Bronchial epithelial cell (primary cell): ENCODE results near the gene ATP13A4. TPM values are rescaled to one million over a fixed set of nuclear protein-coding genes. Genes with fewer than 3 reads are reported as not detected.

Source experiments
- DNase-seq: peaks from one replicate; pipeline ENCODE4 v3.0.0-alpha.2; 2010; ENCODE audit warnings: low read depth
- FAIRE-seq: peaks from 2 replicates; lab custom pipeline; 2011; peaks lifted over from hg19 to GRCh38; lab: Jason Lieb, UNC
- H3K27me3 ChIP-seq: 2 replicates; pipeline ENCODE4 v1.5.1; 2011; ENCODE audit warnings: low read length; ENCODE audit not compliant: control insufficient read depth, insufficient read depth
- H3K36me3 ChIP-seq: 2 replicates; pipeline ENCODE4 v1.5.1; 2011; ENCODE audit warnings: low read length; ENCODE audit not compliant: control insufficient read depth, insufficient read depth
- H3K4me3 ChIP-seq: 2 replicates; pipeline ENCODE4 v1.5.1; 2011; ENCODE audit warnings: mild to moderate bottlenecking, low read depth, low read length, control low read depth
- total RNA-seq: library from RNA; depleted of rRNA; stranded (reverse); fragments of >200 nt; gene quantifications from 2 replicates; pipeline ENCODE4 v1.2.1, GENCODE V29; 2014
- TF ChIP-seq, protein P1 (sequence below): IDR thresholded peaks from 2 replicates; pipeline ENCODE4 v1.5.1; 2011; ENCODE audit warnings: mild to moderate bottlenecking, moderate library complexity, low read length, control low read depth, inconsistent platforms; ENCODE audit not compliant: insufficient read depth, severe bottlenecking

Gene ATP13A4
- total RNA-seq, 1 donor from 2014 or later, result 4.2 TPM

DNA sequence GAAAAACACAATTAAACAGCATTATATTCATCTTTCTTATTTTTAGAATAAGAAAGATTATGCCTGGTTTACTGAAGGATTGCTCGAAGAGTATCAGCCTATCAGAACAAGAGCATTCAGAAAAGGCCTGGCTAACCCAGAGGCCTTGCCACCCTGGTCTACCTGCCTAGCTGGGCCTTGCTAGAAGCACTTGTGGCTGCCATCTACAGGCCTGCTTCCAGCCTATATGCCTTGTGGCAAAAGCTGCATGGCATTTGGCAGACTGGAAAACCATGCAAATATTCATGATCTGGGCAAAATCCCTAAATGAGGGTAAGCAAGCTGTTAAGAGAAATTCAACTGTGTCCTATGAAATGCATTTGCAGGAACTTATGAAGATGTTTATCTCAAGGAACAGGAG, 9.3 kb upstream of the ATP13A4 start:
- Histone ChIP-seq H3K36me3 (no peaks in the 10 kb centered on the region), H3K4me3 (no peak overlapping the region), H3K27me3 (no peaks in the 10 kb centered on the region)
- DNase-seq (peak; percentile 57), FAIRE-seq (no peak)
- TF ChIP-seq, protein P1, sequence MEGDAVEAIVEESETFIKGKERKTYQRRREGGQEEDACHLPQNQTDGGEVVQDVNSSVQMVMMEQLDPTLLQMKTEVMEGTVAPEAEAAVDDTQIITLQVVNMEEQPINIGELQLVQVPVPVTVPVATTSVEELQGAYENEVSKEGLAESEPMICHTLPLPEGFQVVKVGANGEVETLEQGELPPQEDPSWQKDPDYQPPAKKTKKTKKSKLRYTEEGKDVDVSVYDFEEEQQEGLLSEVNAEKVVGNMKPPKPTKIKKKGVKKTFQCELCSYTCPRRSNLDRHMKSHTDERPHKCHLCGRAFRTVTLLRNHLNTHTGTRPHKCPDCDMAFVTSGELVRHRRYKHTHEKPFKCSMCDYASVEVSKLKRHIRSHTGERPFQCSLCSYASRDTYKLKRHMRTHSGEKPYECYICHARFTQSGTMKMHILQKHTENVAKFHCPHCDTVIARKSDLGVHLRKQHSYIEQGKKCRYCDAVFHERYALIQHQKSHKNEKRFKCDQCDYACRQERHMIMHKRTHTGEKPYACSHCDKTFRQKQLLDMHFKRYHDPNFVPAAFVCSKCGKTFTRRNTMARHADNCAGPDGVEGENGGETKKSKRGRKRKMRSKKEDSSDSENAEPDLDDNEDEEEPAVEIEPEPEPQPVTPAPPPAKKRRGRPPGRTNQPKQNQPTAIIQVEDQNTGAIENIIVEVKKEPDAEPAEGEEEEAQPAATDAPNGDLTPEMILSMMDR, result peak; percentile 85

DNA sequence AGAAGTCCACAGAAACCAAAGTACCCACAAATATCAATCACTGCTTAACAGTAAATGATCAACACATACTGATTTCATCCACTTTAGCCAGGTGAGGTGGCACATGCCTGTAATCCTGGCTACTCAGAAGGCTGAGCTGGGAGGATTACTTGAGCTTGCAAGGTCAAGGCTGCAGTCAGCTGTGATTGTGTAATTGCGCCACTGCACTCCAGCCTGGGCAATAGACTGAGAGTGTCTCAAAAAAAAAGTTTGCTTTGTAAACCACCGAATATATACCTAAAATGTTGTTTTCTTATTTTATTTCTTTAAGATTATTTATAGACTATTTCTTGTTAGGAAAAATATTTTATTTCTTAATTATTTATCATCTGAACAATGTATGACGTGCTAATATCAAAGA, 8.7 kb upstream of the ATP13A4 start:
- FAIRE-seq (no peak), DNase-seq (no peak)
- Histone ChIP-seq H3K27me3 (no peaks in the 10 kb centered on the region), H3K4me3 (no peak overlapping the region), H3K36me3 (no peaks in the 10 kb centered on the region)
- TF ChIP-seq, protein P1, result no peak

DNA sequence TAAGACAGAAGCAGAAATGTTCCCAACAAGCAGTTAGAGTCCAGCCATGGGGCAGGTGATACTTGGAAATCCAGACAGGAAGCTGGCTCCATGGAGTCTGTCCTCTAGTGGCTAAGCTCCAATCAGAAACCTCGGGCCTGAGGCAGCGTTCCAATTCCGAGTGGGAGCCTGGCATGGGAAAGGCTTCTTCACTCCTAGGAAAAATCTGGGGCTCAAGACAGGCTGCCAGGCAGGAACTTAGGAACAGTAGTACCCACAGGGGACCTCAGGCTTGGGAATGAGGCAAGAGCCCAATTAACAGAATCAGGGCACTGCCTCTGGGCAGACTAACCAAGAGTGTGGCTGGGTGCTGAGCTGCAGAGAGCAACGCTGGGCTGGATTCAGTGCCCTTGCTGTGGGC, 6.2 kb upstream of the ATP13A4 start:
- DNase-seq, result no peak
- Histone ChIP-seq H3K4me3 (no peak overlapping the region), H3K36me3 (no peaks in the 10 kb centered on the region), H3K27me3 (no peaks in the 10 kb centered on the region)
- FAIRE-seq, result no peak
- TF ChIP-seq, protein P1, result no peak

DNA sequence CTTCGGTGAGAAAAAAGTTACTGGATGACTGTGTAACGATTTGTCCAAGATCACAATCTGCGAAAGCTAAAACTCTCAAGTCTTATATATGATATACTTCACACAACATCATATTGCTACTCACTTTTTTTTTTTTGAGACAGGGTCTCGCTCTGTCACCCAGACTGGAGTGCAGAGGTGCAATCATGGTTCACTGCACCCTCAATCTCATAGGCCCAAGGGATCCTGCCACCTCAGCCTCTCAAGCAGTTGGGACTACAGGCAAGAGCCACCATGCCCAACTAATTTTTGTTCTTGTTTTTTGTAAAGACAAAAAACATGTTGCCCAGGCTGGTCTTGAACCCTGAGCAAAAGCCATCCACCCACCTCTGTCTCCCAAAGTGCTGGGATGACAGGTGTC, 5.4 kb upstream of the ATP13A4 start:
- no peak for FAIRE-seq
- Histone ChIP-seq H3K27me3 (no peaks in the 10 kb centered on the region), H3K36me3 (no peaks in the 10 kb centered on the region), H3K4me3 (no peak overlapping the region)
- TF ChIP-seq, protein P1, result no peak
- no peak for DNase-seq

DNA sequence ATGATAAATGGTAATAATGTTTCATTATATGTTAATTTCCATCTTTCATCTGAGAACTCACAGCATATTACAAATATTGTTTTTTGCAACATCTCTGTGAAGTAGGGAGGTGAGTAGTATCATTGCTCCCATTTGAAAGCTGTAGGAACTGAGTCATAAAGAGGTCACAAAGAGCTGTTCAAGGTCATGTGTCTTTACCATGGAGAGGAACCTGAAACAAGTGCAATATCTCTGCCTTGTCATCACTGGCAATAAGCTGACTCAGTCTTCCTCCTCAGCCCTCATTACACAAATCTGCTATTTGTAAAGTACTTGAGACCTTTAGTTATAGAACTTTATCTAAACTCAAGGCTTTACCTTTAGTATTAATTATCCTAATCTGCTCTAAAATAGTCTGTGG, 4.4 kb upstream of the ATP13A4 start:
- Histone ChIP-seq H3K4me3 (no peak overlapping the region), H3K27me3 (no peaks in the 10 kb centered on the region), H3K36me3 (no peaks in the 10 kb centered on the region)
- TF ChIP-seq, protein P1, result no peak
- DNase-seq (peak; percentile 33), FAIRE-seq (no peak)

DNA sequence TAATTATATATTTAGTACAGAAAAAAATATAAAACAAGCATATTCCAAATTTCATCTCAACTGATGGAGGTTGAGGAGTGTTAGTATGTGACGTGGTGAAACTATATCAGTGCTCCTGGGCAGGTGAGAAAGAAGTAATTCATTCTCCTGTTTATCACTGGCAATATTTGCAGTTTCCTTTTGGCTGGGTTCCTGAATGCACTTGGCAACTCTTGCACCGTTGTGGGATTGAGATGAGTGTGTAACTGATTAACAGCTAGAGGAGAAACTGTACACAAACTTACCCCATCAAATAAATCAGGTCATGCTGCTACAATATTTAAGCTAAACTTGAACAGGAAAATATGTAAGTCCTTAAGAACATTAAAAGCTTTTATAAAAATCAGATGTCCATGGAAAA, 2.1 kb upstream of the ATP13A4 start:
- H3K27me3 ChIP-seq, result no peaks in the 10 kb centered on the region
- DNase-seq, result peak; percentile 18

More for the DNA sequence above, 2.1 kb upstream of the ATP13A4 start:
- Histone ChIP-seq H3K36me3 (no peaks in the 10 kb centered on the region), H3K4me3 (no peak overlapping the region)
- TF ChIP-seq, protein P1, result no peak
- no peak for FAIRE-seq
